ENCODE data around the gene HLF.

HLF gene, protein sequence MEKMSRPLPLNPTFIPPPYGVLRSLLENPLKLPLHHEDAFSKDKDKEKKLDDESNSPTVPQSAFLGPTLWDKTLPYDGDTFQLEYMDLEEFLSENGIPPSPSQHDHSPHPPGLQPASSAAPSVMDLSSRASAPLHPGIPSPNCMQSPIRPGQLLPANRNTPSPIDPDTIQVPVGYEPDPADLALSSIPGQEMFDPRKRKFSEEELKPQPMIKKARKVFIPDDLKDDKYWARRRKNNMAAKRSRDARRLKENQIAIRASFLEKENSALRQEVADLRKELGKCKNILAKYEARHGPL

GRCh38 chr17:55264645-55265298, at the start of gene HLF:
TSS of gene HLF (plus strand) at chr17:55264960. CDS start at chr17:55265485, 525 bp downstream.
- peaks cover 4% of the 10 kb centered on the region for H3K9me3 ChIP-seq (ENCODE audit: severe bottlenecking)
- peak; percentile 92 for DNase-seq
- no peak within 1 kb of the TSS for H3K27ac ChIP-seq
- peaks cover 25% of the 10 kb centered on the region for H3K27me3 ChIP-seq (ENCODE audit: insufficient read depth, low read depth, severe bottlenecking)
- no peaks in the 10 kb centered on the region for H3K36me3 ChIP-seq
- H3K4me3 ChIP-seq (ENCODE audit: low read depth, low read length): peak within 1 kb of the TSS; percentile 55
- TF ChIP-seq, protein P1, sequence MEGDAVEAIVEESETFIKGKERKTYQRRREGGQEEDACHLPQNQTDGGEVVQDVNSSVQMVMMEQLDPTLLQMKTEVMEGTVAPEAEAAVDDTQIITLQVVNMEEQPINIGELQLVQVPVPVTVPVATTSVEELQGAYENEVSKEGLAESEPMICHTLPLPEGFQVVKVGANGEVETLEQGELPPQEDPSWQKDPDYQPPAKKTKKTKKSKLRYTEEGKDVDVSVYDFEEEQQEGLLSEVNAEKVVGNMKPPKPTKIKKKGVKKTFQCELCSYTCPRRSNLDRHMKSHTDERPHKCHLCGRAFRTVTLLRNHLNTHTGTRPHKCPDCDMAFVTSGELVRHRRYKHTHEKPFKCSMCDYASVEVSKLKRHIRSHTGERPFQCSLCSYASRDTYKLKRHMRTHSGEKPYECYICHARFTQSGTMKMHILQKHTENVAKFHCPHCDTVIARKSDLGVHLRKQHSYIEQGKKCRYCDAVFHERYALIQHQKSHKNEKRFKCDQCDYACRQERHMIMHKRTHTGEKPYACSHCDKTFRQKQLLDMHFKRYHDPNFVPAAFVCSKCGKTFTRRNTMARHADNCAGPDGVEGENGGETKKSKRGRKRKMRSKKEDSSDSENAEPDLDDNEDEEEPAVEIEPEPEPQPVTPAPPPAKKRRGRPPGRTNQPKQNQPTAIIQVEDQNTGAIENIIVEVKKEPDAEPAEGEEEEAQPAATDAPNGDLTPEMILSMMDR (IDR thresholded peaks at IDR 0.05; ENCODE audit: low read depth, low read length): no peak

DNA sequence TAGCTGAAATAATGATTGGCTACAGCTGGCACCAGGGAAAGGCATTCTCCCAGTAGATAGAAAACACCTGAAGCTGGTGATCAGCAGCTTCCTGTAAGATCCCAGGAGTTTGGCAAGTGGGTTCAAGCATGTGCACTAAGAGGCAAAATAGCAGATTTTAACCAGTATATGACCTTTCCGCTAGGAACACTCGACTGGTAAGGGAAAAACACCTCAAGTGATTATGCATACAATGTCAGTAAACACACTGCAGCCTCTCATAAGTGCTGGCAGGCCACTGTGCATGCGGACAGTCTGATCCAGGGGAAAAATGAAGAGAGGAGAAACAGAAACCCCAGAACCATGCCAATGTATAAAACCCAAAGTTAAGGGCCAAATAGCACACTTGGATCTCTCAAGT, 49.0 kb upstream of the HLF start:
- Histone ChIP-seq H3K27ac (no peak overlapping the region), H3K9me3 (ENCODE audit: severe bottlenecking) (peaks cover 3% of the 10 kb centered on the region), H3K4me3 (ENCODE audit: low read depth, low read length) (no peak overlapping the region), H3K36me3 (no peaks in the 10 kb centered on the region), H3K27me3 (ENCODE audit: insufficient read depth, low read depth, severe bottlenecking) (no peaks in the 10 kb centered on the region)
- no peak for DNase-seq
- TF ChIP-seq, protein P1 (IDR thresholded peaks at IDR 0.05; ENCODE audit: low read depth, low read length): no peak

GRCh38 chr17:55216888-55217287, 47.9 kb upstream of the HLF start:
- Histone ChIP-seq H3K27ac (no peak overlapping the region), H3K36me3 (no peaks in the 10 kb centered on the region), H3K9me3 (ENCODE audit: severe bottlenecking) (peaks cover 3% of the 10 kb centered on the region), H3K27me3 (ENCODE audit: insufficient read depth, low read depth, severe bottlenecking) (no peaks in the 10 kb centered on the region), H3K4me3 (ENCODE audit: low read depth, low read length) (no peak overlapping the region)
- no peak for DNase-seq
- TF ChIP-seq, protein P1 (IDR thresholded peaks at IDR 0.05; ENCODE audit: low read depth, low read length): no peak

DNA sequence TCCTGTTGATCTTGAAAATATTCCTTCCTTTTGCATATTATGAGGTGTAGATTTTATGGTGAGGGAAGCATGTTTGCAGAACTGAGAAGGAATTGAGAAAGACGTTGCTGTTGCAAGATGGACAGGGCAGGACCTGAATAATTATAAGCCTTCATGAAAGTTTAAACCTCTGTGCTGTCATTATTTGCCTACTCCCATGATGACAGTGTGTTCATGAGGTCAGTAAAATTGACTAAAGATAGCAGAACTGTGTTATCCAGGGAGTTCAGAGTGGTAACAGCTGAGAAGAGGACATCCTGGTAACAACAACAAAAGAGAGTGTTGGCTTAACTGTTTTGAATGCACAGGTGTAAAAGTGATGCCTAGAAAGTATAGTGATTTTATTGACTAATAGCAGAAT, 45.3 kb upstream of the HLF start:
- H3K27me3 ChIP-seq (ENCODE audit: insufficient read depth, low read depth, severe bottlenecking): no peaks in the 10 kb centered on the region
- no peak for DNase-seq
- TF ChIP-seq, protein P1 (IDR thresholded peaks at IDR 0.05; ENCODE audit: low read depth, low read length): no peak
- no peak overlapping the region for H3K4me3 ChIP-seq (ENCODE audit: low read depth, low read length)
- no peaks in the 10 kb centered on the region for H3K36me3 ChIP-seq
- no peak overlapping the region for H3K27ac ChIP-seq
- H3K9me3 ChIP-seq (ENCODE audit: severe bottlenecking): peaks cover 3% of the 10 kb centered on the region

- TF ChIP-seq, protein P1 (IDR thresholded peaks at IDR 0.05; ENCODE audit: low read depth, low read length): no peak
- DNase-seq: no peak
- peaks cover 3% of the 10 kb centered on the region for H3K9me3 ChIP-seq (ENCODE audit: severe bottlenecking)
- H3K27me3 ChIP-seq (ENCODE audit: insufficient read depth, low read depth, severe bottlenecking): no peaks in the 10 kb centered on the region
- H3K27ac ChIP-seq: no peak overlapping the region
- H3K4me3 ChIP-seq (ENCODE audit: low read depth, low read length): no peak overlapping the region
- H3K36me3 ChIP-seq: no peaks in the 10 kb centered on the region
These were observed 44.8 kb upstream of the HLF start for GRCh38 chr17:55219934-55220333.
